ENCODE data around the gene NFATC3.

Gene NFATC3

DNA sequence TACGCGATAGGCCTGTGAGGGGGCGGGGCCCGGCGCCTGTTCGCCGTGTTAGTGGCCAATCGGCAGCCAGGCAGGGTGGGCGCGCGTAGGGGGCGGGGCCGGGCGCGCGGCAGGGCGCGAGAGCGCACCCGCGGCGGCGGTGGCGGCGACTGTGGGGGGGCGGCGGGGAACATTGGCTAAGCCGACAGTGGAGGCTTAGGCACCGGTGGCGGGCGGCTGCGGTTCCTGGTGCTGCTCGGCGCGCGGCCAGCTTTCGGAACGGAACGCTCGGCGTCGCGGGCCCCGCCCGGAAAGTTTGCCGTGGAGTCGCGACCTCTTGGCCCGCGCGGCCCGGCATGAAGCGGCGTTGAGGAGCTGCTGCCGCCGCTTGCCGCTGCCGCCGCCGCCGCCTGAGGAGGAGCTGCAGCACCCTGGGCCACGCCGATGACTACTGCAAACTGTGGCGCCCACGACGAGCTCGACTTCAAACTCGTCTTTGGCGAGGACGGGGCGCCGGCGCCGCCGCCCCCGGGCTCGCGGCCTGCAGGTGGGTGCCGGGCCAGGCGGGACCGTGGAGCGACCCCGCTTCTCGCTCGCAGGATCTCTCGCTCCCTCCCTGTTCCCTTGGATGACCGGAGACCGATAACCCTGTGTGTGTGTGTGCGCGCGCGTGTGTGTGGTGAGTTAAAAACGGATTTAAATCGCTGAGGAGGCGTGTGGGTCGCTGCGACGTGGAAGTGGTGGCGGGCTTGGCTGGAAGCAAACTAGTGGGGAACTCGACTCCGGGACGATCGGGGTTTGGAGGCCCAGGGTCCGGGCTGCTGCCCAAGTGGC lies at the start of gene NFATC3:
TSS of gene NFATC3 (plus strand) at position 112 of the 813 bp plus-strand sequence. CDS start at position 424, 312 bp downstream.
- DNase-seq, result peak; percentile 98 to 99

DNA sequence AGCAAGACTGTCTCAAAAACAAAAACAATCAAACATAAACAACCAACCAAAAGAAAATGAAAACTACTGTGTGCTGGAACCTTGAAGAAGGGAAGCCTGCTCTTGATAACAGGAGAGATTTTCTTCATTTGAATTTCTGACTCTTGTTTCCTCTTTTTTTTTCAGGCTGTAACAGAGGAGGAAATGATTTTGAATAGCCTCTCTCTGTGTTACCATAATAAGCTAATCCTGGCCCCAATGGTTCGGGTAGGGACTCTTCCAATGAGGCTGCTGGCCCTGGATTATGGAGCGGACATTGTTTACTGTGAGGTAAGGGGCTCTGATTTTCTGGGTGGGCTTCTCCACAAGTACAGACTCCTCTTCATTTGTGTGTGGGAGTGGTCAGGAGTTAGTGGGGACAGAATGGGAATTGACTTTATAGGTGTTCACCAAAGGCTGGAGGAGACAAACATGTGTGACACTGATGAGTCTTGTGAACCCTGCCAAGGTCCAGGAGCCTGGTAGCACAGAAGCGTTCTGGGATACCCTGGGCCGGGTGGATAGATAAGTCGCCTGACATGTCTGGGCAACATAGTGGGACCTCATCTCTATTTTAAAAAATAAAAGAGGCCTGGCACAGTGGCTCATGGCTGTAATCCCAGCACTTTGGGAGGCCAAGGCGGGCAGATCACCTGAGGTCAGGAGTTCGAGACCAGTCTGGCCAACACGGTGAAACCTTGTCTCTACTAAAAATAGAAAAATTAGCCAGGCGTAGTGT lies 47.2 kb upstream of the NFATC3 start:
- no peak for DNase-seq

DNA sequence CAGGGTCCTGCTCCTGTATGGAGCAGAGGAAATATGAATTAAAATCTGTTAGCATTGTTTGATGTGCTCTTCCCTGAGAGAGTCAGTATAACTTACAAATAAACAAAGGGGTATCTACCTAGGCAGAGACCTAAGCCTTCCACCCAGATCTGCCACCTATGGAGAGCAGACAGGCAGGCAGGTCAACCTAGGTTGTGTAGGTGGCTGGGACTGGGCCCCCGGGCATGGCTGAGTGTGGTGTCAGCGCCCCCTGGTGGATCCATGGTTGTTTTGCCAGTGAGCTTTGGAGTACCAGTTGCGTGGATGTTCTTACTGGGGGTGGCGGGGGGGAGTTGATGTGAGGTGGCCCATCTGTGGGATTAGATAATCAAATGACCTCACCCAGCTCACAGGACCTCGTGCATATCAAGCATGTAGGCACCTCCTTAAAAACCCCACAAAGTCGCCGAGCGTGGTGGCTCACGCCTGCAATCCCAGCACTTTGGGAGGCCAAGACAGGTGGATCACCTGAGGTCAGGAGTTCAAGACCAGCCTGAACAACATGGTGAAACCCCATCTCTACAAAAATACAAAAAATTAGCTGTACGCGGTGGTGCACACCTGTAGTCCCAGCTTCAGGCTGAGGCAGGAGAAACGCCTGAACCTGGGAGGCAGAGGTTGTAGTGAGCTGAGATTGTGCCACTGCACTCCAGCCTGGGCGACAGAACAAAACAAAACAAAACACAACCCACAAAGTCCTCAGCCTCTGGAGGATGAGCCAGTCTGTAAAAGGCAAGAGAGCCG lies 44.5 kb upstream of the NFATC3 start:
- peak; percentile 87 to 92 for DNase-seq

DNA sequence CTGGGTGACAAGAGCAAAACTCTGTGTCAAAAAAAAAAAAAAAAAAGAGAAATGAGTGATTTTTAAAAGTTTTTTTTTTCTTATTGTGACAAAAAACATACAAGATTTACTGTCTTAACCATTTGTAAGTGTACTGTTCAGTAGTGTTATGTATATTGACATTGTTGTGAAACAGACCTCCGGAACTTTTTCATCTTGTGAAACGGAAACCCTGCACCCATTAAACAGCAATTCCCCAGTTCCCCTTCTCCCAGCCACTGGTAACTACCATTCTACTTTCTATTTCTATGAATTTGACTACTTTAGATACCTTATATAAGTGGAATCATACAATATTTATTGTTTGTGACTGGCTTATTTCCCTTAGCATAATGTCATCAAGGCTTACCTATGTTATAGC lies 43.4 kb upstream of the NFATC3 start:
- DNase-seq, result no peak

DNA sequence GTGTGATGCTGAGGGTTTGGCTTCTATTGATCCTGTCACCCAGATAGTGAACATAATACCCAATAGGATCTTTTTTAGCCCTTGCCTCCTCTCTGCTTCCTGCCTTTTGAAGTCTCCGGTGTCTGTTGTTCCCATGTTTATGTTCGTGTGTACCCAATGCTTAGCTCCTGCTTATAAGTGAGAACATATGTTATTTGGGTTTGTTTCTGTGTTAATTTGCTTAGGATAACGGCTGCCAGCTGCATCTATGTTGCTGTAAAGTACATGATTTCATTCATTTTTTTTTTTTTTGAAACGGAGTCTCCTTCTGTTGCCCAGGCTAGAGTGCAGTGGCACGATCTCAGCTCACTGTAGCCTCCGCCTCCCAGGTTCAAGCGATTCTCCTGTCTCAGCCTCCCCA lies 39.1 kb upstream of the NFATC3 start:
- DNase-seq, result no peak

DNA sequence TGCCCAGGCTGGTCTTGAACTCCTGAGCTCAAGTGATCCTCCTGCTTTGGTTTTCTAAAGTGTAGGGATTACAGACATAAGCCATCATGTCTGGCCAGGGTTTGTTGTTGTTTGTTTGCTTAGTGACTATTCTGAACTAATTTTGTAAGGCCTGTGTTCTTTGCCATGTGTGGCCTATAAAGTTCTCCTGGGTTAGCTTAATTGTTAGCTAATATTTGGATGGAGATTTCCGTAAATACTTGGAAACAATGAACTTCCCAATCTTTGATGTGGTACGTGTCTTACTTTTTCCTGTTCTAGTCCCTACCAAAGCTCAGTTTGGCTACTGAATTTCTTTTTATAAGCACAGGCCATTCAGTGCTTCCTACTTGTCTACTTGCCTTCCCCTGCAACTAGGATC lies 37.2 kb upstream of the NFATC3 start:
- DNase-seq, result no peak

DNA sequence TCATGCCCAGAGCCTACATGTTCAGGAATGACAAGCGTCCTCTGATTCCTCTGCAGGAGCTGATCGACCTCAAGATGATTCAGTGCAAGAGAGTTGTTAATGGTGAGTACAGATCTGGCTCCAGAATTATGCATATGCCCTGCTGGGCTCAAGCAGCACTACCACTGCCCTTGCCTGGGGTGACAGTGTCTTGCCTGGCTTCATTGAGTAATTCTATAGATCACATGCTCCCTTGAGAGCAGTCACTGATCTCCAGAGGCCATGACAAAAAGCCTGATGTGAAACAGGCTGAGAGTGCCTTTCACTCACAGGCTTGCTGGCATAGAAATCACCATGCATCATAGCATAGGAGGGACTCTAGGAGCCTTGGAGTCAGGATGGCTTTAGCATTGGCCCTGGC lies 35.7 kb upstream of the NFATC3 start:
- DNase-seq, result no peak

DNA sequence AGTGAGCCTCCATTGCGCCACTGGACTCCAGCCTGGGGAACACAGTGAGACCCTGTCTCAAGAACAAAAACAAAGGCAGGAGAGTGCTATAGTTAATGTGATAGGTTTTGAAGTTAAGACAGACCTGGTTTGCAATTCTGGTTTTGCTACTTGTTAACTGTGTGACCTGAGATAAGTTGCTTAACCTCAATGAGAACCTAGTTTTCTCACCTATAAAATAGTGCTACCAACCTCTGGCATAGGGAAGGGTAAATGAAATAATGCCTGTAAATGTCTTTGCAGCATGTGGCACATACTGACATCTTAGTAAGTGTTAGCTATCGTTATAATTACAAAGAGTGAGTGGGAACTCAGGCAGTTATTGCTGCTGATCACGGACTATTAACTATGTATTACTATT lies 29.8 kb upstream of the NFATC3 start:
- DNase-seq, result no peak

DNA sequence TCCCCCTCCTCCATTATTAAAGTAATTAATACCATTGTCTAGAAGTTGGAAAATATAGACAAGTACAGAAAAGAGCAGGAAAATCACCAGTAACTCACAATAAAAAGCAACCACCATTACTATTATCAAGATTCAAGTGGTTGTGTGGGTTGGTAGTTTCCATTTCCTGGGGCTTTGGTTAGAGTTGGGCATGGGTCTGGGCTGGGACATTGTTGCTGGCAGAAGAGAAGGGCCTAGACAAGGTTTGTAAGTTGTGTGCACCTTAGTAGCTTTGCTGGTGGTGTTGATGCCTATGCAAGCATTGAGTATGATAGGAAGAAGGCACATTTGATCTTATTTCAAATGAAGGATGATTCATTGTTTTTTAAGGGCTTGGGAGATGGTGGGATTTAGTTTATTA lies 25.4 kb upstream of the NFATC3 start:
- DNase-seq, result no peak

DNA sequence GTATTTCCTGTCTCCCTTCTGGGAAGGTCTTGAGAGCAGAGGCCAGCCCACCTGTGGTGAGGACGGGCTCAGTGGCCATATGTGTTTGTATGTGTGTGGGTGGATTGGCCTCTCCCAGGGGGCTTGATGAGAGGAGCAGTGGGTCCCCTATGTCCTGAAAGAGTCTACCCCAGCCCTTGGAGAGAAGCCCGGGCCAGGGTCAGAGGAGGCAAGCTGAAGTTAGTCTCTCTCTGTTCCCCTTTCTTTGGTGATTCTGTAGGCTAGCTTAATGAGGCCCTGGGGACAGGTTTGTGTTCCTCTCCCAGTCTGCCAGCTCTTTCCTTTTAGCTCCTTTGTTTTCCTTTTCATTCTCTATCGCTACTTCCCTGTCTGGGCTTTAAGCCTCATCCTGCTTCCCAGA lies 23.8 kb upstream of the NFATC3 start:
- DNase-seq, result no peak

DNA sequence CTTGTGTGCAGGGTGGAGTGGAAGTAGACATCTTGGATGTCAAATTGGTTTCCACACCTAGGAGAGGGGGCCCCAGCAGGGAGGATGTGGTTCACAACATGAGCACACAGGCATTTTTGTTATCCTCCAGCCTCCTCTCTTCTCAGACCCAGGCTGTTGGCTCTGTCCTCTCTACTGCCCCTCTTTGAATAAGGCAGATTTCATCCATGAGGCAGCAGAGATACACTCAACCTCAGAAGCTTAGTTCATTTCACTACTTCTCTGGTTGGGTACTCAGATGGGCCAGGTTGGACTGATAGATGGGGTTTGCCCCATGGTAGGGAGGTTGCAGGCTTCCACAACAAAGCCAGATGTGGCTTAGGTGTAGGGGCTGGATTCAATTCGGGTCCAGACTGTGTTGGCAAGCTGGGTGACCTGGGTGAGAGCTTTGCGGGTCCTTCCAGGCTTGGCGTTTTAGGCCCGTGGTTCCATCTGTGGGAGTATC lies 22.2 kb upstream of the NFATC3 start:
- DNase-seq, result peak in 1 of 2 donors; percentile 56

DNA sequence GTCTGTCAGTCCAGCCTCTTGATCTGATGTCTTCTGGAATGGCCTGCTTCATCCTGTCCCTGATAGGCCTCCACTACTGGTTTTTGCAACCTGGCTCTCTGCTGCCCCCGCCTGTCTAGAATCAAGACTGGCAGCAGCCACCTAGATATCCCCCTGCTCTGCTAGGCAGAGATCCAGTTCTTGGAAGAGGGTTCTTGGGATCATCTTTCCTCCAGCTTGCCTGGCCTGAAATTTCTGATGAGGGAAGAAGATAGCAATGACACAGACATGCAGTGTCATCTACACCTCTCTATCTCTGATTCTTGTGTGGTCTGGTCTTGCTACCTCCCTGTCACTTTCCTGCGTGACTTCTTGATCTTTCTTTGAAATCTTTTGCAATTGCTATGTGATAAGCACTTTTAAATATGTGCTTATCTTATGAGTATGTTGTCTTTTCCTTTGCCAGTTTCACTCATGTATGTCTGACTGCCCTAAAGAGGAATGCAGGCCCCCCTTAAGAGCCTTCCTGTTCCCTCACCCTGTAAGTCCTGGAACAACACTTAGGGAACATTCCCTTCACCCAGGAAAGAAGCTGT lies 20.3 kb upstream of the NFATC3 start:
- DNase-seq, result peak; percentile 73 to 81

DNA sequence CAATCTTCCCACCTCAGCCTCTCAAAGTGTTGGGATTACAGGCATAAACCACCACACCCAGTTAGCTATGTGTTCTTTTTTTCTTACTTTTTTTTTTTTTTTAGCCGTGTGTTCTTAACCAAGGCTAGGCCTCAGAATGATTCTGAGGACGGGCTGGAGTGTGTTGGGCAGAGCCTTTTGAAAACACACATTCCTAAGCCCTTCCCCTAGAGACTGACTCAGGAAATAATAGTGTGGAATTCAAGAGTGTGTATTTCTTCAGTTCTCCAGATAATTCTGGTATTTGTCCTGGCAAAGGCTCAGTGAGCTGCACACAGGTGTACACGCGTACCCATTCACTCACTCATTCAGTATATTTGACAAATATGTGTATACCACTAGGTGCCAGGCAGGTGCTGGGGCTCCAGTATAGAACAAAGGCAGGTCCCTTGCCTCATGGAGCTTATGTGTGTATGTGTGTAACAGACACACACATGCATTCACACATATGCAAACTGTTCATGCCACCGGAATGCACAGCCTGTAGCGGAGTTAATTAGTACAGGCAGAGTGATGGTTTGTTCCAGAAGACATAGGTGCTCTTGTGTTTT lies 19.4 kb upstream of the NFATC3 start:
- no peak for DNase-seq

DNA sequence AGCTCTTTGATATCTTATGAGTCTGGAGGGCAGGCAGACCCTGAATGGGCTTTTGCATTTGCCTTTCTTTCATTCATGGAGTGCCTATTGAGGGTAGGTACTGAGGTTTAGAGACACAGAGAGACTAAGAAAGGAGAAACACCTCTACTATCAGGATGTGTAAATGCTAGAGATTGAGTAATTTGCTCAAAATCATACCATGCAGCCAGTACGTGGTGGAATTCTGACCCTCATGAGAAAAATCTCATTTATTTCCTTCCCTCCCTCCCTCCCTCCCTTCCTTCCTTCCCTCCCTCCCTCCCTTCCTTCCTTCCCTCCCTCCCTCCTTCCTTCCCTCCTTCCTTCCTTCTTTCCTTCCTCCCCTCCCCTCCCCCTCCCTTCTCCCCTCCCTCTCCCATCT lies 18.4 kb upstream of the NFATC3 start:
- DNase-seq, result no peak

DNA sequence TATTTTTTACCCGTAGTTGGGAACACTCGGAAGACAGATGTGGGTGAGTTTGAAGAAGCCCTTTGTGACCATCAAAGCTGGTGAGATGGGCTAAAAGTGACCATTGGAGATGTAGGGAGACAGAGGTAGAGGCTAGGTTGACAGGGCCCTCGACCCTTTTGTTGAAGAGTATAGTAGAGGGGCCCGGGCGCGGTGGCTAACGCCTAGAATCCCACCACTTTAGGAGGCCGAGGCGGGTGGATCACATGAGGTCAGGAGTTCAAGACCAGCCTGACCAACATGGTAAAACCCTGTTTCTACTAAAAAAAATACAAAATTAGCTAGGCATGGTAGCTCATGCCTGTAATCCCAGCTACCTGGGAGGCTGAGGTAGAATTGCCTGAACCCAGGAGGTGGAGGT lies 16.2 kb upstream of the NFATC3 start:
- DNase-seq, result no peak

DNA sequence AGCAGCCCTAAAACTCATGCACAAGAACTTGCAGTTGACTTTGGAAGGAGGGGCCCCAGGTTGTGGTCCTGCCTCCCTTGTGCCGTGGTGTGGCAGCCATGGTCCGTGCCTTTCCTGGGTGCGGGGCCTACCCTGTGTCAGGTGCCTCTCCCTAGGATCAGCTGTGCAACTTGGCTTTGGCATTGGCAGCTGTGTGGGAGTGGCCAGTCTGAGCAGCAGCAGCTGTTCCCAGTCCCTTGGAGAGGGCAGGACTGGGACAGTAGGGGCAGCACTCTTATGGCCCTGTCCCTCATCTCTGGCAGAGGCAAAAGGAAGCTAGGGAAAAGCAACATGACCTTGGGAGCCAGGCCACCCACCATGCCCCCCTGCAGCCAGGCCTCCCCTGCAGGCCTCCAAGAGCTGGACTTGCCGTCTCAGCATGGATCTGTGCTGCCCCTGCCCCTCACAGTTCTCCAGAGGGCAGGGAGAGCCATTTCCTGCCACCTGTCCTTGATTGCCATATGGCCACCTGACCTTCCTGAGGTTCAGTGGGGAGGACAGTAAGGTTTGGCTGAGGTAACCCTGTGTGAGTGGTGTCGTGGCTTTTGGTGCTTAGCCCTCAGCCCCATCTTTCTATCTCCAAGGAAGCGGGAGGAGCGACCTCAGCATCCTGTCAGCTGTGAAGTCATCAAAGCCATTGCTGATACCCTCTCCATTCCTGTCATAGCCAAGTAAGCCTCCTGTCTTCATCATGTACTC lies 15.5 kb upstream of the NFATC3 start:
- DNase-seq, result peak in 1 of 2 donors; percentile 67

DNA sequence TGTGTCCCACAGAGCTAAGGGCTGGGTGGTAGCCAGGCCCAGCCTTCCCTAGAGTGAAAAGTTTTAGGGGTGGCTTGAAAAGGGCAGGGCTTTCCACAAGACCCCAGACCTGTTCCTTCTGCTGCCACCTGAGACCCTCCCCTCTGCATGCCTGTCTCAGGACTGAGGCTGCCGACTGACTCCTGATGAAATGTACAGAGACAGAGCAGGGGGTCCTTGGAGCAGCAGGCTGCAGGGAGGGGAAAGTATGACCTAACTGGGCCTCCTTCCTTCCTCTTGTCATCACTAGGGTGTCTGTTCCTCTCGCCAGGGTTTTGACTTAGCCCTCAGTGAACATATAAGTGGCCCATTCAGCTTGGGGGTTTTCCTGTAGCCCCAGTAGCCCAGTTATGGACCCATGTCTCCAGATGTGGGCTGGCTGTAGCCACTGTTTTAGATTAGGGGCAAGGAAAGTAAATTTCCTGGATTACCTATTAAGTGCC lies 14.9 kb upstream of the NFATC3 start:
- DNase-seq, result peak in 1 of 2 donors; percentile 35

DNA sequence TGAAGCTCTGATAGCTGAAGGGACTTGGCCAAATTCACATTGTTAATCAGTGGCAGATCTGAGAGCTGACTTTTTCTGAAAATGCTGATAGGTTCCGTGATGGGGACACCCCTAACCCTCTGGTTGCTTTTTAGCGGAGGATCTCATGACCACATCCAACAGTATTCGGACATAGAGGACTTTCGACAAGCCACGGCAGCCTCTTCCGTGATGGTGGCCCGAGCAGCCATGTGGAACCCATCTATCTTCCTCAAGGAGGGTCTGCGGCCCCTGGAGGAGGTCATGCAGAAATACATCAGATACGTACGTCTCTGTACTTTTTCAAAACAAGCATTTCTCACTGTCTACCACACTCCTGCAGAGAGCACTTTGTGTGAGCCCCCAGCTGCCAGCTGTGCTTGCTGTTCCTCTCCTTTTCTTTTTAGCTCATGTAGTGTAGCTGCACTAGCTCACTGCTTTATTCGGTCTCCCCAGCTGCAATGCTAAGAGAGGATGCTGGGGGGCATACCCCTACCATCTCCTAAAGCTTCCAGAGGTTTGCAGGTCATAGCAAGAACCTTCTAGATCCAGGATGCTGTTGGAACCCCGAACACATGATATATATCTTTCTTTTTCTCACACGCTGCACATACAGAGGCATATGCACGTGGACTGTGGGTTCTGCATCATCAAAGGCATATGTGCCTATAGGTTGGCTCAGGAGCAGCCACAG lies 14.2 kb upstream of the NFATC3 start:
- DNase-seq, result no peak

DNA sequence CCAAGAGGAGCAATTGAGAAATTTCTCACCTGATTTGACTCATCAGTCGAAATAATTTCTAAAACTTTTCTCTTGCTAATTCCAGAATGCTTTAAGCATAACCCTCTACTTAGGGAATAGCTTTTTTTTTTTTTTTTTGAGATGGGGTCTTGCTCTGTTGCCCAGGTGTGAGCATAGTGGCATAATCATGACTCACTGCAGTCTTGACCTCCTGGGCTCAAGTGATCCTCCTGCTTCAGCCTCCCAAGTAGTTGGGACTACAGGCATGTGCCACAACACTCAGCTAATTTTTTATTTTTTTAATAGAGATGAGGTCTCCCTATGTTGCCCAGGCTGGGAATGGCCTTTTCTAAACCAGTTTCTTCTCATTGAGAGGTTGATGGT lies 13.7 kb upstream of the NFATC3 start:
- no peak for DNase-seq

DNA sequence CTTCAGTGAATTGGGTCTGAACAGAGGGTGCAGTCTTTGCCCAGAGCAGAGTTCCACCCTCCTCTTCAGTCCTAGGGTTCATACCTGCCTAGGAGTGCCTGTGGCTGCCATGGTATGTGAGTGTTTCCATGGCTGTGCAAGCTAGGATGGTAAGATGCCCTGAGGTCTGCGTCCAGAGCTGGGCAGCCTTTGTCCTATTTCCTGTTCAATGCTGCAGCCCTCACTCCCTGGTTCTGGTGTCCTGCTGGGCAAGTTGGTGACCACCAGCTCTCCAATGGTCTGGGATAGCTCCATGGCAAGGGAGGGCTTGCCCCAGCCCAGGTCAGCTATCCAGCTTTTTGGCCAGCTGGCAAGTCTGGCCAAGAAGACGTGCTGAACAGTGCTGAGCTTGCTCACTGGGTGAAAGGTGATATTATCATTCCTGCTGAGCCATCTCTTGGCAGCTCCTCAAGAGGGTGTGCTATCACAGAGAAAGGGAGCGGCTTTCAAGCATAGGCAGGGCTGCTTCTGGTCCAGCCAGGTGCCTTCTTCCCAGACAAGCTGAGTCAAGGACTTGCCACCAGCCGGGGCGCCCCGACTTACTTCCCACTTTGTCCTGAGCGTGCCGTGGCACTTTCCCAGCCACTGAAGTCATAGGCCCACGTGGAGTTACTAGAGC lies 13.0 kb upstream of the NFATC3 start:
- no peak for DNase-seq

All from CD4-positive, alpha-beta T cell treated with Interferon alpha-2 for 1 hour (primary cell).